GM11168 (cell line): ENCODE results near the gene NBPF9.
"Not testable (repeated sequence)": the region's sequence is repeated elsewhere in the genome, so short reads cannot be mapped to it uniquely, and the experiment has no call there.

ENCODE experiments used
- in situ Hi-C: fragments of 300-500 bp; cut with MboI; formaldehyde crosslinking; loops from one replicate; pipeline ENCODE4 v1.12.0; 2022; ENCODE audit warnings: low sequenced_read_pairs; ENCODE audit not compliant: unreplicated experiment

Gene NBPF9

GRCh38 chr1:149103109-149104081, at the start of gene NBPF9:
Gene NBPF9, minus strand, starts transcription at chr1:149103551. Its CDS starts 21,412 bp downstream, at chr1:149082139.
- in situ Hi-C loops, result not testable (repeated sequence)

GRCh38 chr1:149149909-149150308, 46.6 kb upstream of the NBPF9 start:
- in situ Hi-C loops, result not testable (repeated sequence)

GRCh38 chr1:149137585-149137984, 34.2 kb upstream of the NBPF9 start:
- in situ Hi-C loops, result not testable (repeated sequence)

GRCh38 chr1:149130938-149131337, 27.6 kb upstream of the NBPF9 start:
- in situ Hi-C loops, result not testable (repeated sequence)

- in situ Hi-C loops, result not testable (repeated sequence)
Measured at GRCh38 chr1:149129245-149129644, 25.9 kb upstream of the NBPF9 start.

- in situ Hi-C loops, result not testable (repeated sequence)
Measured at GRCh38 chr1:149126555-149127145, 23.3 kb upstream of the NBPF9 start.

GRCh38 chr1:149123948-149124926, 20.9 kb upstream of the NBPF9 start:
- in situ Hi-C loops, result not testable (repeated sequence)

- in situ Hi-C loops, result not testable (repeated sequence)
Measured at GRCh38 chr1:149112828-149113227, 9.5 kb upstream of the NBPF9 start.

- in situ Hi-C loops, result not testable (repeated sequence)
Measured at GRCh38 chr1:149110343-149110742, 7.0 kb upstream of the NBPF9 start.

GRCh38 chr1:149102574-149102973, 777 bp downstream of the NBPF9 start:
- in situ Hi-C loops, result not testable (repeated sequence)

GRCh38 chr1:149098276-149098675, 5.1 kb downstream of the NBPF9 start:
- in situ Hi-C loops, result not testable (repeated sequence)

- in situ Hi-C loops, result not testable (repeated sequence)
Measured at GRCh38 chr1:149093155-149093554, 10.2 kb downstream of the NBPF9 start.

GRCh38 chr1:149075505-149076127, 27.7 kb downstream of the NBPF9 start:
- in situ Hi-C loops, result not testable (repeated sequence)

GRCh38 chr1:149064611-149065010, 38.7 kb downstream of the NBPF9 start:
- in situ Hi-C loops, result not testable (repeated sequence)

GRCh38 chr1:149043056-149043455, 60.3 kb downstream of the NBPF9 start:
- in situ Hi-C loops, result not testable (repeated sequence)

- in situ Hi-C loops, result not testable (repeated sequence)
Measured at GRCh38 chr1:149033916-149034315, 69.4 kb downstream of the NBPF9 start.

GRCh38 chr1:149024327-149024726, 79.0 kb downstream of the NBPF9 start:
- in situ Hi-C loops, result not testable (repeated sequence)

GRCh38 chr1:149018577-149018976, 84.8 kb downstream of the NBPF9 start:
- in situ Hi-C loops, result not testable (repeated sequence)

GRCh38 chr1:149016626-149017025, 86.7 kb downstream of the NBPF9 start:
- in situ Hi-C loops, result not testable (repeated sequence)

GRCh38 chr1:149015522-149015921, 87.8 kb downstream of the NBPF9 start:
- in situ Hi-C loops, result not testable (repeated sequence)
